GM18517 (cell line): ENCODE measurements around the gene BMPR2.
"Not testable (repeated sequence)": the region's sequence is repeated elsewhere in the genome, so short reads cannot be mapped to it uniquely, and the experiment has no call there.

Experiments
- ATAC-seq: cut with Tn5 transposase; IDR thresholded peaks from one replicate; pipeline ENCODE4 v1.9.1; 2021; ENCODE audit warnings: mild to moderate bottlenecking, moderate library complexity; ENCODE audit not compliant: unreplicated experiment

Gene BMPR2

GRCh38 chr2:202378662-202379358 lies 2.7 kb downstream of the BMPR2 start:
- no peak for ATAC-seq

DNA sequence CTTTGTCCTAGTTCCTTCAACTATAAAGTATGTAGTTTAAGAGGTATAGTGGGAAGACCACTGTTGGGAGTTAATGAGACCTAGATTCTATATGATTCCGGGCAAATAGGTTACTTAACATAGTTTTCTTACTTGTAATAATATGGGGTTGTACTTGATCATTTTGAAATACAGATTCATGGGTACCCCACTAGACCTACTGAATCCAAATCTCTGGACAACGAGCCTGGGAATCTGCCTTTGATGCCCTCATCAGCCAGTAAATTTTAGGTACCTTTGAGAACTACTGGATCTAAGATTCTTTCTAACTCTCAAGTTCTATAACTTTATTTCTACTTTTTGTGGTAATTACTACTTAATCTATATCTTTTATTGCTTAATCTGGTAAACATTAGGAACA lies 6.6 kb downstream of the BMPR2 start:
- no peak for ATAC-seq

GRCh38 chr2:202386495-202386894 lies 10.4 kb downstream of the BMPR2 start:
- not testable (repeated sequence) for ATAC-seq

GRCh38 chr2:202387608-202388342 lies 11.6 kb downstream of the BMPR2 start:
- no peak for ATAC-seq

GRCh38 chr2:202400941-202401340 lies 24.8 kb downstream of the BMPR2 start:
- ATAC-seq = no peak

GRCh38 chr2:202405798-202406197 lies 29.7 kb downstream of the BMPR2 start:
- ATAC-seq = no peak

DNA sequence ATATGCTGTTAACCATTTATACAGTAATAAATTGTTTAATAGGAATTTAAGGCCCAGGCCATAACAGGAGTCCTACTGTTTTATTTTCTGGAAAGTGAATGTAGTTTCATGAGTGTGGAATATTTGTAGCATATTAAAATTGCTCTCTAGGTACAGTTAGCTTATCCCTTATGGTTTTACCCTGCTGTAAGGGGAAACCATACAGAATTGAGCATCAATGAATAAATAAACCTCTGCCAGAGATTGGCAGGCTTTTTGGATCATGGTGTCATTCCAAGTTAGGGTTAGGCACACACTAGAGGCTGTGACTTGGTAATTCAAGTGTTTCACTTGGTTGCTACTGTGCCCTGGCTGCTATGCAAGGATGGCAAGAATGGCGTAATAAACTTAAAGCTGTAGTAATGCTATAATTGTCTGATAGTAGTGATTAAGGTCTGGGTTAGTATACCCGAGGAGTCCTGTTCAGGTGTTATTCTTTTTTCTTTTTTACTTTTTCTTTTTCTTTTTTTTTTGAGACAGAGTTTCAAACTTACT lies 30.4 kb downstream of the BMPR2 start:
- ATAC-seq = no peak

GRCh38 chr2:202408546-202409140 lies 32.5 kb downstream of the BMPR2 start:
- ATAC-seq = no peak

GRCh38 chr2:202410092-202410491 lies 34.0 kb downstream of the BMPR2 start:
- no peak for ATAC-seq

DNA sequence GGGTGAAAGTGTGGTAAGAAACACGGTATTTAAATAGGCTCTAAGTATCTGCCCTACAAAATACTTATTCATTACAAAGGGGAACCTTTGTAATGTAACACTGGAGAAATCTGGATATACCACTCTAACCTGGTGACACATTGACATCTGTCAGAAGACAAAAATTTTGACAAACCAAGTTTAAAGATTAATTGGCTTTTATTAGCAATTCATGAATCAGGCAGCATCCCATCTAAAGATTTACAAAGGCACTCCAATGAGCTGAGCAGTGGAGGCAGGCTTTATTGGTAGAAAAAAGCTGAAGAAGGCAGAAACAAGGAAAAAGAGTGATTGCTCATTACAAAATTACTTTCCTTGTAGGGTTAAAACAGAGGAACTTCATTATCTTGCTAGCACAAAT lies 35.0 kb downstream of the BMPR2 start:
- no peak for ATAC-seq

- no peak for ATAC-seq
Observed at GRCh38 chr2:202418027-202418426, 41.9 kb downstream of the BMPR2 start.

DNA sequence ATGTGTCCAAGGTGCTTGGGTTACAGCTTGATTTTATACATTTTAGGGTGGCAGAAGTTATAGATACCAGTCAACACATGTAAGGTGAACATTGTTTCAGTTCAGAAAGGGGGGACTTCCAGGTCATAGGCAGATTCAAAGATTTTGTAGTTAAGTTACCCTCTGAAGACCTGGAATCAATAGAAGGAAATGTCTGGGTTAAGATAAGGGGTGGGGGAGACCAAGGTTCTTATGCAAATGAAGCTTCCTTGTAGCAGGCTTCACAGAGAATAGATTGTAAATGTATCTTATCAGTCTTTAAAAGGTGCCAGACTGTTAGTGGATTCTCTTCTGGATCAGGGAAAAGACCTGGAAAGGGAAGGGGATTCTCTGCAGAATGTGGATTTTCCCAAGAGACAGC lies 42.4 kb downstream of the BMPR2 start:
- ATAC-seq = no peak

DNA sequence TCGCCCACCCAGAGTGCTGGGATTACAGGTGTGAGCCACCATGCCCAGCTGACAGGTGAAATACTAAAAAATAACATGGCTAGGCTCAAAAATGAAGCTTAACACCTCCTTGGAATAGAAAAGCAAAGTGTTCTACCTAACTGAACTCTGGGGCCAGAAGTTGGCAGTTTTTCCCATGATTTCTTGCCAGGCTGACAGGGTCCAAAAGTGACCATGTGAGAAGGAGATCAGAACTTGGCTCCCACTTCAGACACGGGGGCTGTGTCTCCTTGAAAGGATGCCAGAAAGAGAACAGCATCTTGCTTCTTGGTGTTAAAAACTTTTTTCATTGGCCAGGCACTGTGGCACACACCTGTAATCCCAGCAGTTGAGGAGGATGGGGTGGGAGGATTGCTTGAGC lies 47.0 kb downstream of the BMPR2 start:
- no peak for ATAC-seq

GRCh38 chr2:202425036-202425435 lies 48.9 kb downstream of the BMPR2 start:
- ATAC-seq = no peak

GRCh38 chr2:202426751-202427150 lies 50.6 kb downstream of the BMPR2 start:
- ATAC-seq = no peak

DNA sequence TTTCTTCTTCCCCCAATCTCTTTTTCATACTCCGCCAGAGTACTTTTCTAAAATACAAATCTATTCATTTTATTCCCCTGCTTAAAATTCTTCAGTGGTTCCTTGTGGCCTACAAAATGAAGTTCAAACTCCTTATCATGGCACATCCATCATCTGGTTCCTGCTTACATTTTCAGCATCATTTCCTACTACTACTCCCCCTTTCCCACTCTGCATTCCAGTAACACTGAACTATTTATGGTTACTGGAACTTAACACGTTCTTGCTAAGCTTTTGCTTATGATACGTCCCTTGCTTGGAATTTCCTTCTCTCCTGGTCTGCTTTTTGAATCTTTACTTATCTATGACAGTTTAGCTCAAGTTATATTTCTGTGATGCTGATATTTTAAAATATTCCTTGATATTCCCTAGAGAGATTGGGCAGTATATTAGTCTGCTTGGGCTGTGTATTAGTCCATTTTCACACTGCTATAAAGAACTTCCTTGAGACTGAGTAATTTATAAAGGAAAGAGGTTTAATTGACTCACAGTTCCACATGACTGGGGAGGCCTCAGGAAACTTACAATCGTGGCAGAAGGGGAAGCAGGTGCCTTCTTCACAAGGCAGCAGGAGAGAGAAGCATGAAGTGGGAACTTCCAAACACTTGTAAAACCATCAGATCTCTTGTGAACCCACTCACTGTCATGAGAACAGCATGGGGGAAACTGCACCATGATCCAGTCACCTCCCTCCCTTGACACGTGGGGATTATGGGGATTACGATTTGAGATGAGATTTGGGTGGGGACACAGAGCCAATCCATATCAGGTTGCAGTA lies 53.2 kb downstream of the BMPR2 start:
- no peak for ATAC-seq

DNA sequence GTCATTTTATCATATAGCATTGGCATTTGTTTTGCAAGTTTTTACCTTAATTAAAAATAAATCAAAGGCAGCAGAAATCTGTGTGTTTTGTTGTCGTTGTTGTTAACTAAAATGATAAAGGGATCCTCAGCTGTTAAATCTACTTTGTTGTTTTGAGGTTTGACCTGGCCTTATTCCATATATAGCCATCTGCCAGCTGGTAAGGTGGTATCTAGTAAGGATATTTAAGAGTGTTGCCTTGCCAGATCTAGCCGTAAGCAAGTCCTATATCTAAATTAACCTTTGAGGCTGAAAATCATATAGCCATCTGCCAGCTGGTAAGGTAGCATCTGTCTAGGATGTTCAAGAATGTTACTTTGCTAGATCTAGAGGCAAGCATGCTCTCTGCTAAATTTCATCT lies 56.6 kb downstream of the BMPR2 start:
- no peak for ATAC-seq

GRCh38 chr2:202434472-202434871 lies 58.3 kb downstream of the BMPR2 start:
- ATAC-seq = no peak

DNA sequence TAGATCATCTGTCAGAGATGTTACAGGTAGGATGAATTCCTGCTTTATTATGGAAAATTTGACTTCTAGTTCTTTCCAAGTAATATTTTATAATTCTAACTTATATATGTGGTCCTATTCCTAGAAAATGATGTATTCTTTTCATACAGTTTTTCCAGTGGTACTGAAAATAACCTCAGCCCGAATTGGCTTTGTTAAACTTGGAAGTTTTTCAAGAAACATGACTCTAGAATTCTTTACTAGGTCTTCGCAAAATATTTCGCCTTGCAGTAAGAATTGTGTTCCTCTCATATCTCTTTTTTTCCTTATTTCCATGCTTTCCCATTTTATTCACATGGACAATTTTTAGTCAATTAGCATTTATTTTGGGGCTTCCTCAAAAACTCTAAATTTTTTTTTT lies 60.5 kb downstream of the BMPR2 start:
- no peak for ATAC-seq

DNA sequence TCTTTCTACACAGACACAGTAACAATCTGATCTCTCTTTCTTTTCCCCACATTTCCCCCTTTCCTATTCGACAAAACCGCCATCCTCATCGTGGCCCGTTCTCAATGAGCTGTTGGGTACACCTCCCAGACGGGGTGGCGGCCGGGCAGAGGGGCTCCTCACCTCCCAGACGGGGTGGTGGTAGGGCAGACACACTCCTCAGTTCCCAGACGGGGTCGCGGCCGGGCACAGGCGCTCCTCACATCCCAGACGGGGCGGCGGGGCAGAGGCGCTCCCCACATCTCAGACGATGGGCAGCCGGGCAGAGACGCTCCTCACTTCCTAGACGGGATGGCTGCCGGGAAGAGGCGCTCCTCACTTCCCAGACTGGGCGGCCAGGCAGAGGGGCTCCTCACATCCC lies 64.0 kb downstream of the BMPR2 start:
- not testable (repeated sequence) for ATAC-seq

GRCh38 chr2:202442882-202443281 lies 66.8 kb downstream of the BMPR2 start:
- ATAC-seq = no peak
